OCI-LY1 (cell line): ENCODE results near the gene EPN2.
"Not testable (repeated sequence)": the region's sequence is repeated elsewhere in the genome, so short reads cannot be mapped to it uniquely, and the experiment has no call there.

ENCODE experiments used
- H2AFZ ChIP-seq: fragments of 200-600 bp; sonication (generic), shearing (Covaris generic); 2 replicates; pipeline ENCODE4 v1.6.0; 2014; ENCODE audit warnings: antibody characterized with exemption, mild to moderate bottlenecking, low read length
- H3F3A ChIP-seq: fragments of 200-600 bp; sonication (generic), shearing (Covaris generic); 2 replicates; pipeline ENCODE4 v1.6.0; 2014; ENCODE audit warnings: mild to moderate bottlenecking, antibody characterized with exemption, low read length, moderate library complexity; ENCODE audit not compliant: insufficient read depth
- H3K27ac ChIP-seq: fragments of 200-600 bp; sonication (generic); 2 replicates; pipeline ENCODE4 v1.5.1; 2014; ENCODE audit warnings: low read length, mixed run types, mild to moderate bottlenecking, low read depth; ENCODE audit not compliant: poor library complexity, severe bottlenecking
- H3K27me3 ChIP-seq: fragments of 200-600 bp; sonication (generic); 2 replicates; pipeline ENCODE4 v1.6.0; 2014; ENCODE audit warnings: antibody characterized with exemption, mild to moderate bottlenecking, low read length, moderate library complexity; ENCODE audit not compliant: insufficient read depth
- H3K36me3 ChIP-seq: fragments of 200-600 bp; sonication (generic); 2 replicates; pipeline ENCODE4 v1.6.1; 2014; ENCODE audit warnings: mild to moderate bottlenecking, antibody characterized with exemption, low read length, moderate library complexity, mixed read lengths; ENCODE audit not compliant: insufficient read depth
- H3K4me1 ChIP-seq: fragments of 200-600 bp; sonication (generic); 2 replicates; pipeline ENCODE4 v1.5.1; 2014; ENCODE audit warnings: mild to moderate bottlenecking, low read length, moderate library complexity; ENCODE audit not compliant: insufficient read depth, severe bottlenecking
- H3K4me2 ChIP-seq: fragments of 200-600 bp; sonication (generic), shearing (Covaris generic); 2 replicates; pipeline ENCODE4 v1.6.1; 2014; ENCODE audit warnings: low read length
- H3K4me3 ChIP-seq: fragments of 200-600 bp; sonication (generic); 2 replicates; pipeline ENCODE4 v1.5.1; 2014; ENCODE audit warnings: low read length, low read depth, mild to moderate bottlenecking, mixed read lengths; ENCODE audit not compliant: poor library complexity, severe bottlenecking
- H3K79me2 ChIP-seq: fragments of 200-600 bp; shearing (Covaris generic); 2 replicates; pipeline ENCODE4 v1.6.1; 2016; ENCODE audit warnings: mixed run types, low read length, mixed read lengths; ENCODE audit not compliant: insufficient read depth
- H3K9ac ChIP-seq: fragments of 200-600 bp; sonication (generic), shearing (Covaris generic); 2 replicates; pipeline ENCODE4 v1.6.1; 2014; ENCODE audit warnings: mild to moderate bottlenecking, low read length, mixed read lengths
- H3K9me2 ChIP-seq: fragments of 200-600 bp; sonication (generic), shearing (Covaris generic); 2 replicates; pipeline ENCODE4 v1.6.1; 2014; ENCODE audit warnings: low read depth, mild to moderate bottlenecking, low read length, mixed read lengths
- H3K9me3 ChIP-seq: fragments of 200-600 bp; shearing (Covaris generic); 2 replicates; pipeline ENCODE4 v1.6.1; 2014; ENCODE audit warnings: low read length, mixed read lengths
- H4K20me1 ChIP-seq: fragments of 200-600 bp; sonication (generic), shearing (Covaris generic); 2 replicates; pipeline ENCODE4 v1.6.0; 2016; ENCODE audit warnings: mild to moderate bottlenecking, low read length; ENCODE audit not compliant: insufficient read depth
- CTCF ChIP-seq: fragments of 200-600 bp; sonication (generic), shearing (Covaris generic); IDR thresholded peaks from 2 replicates; pipeline ENCODE4 v1.5.1; 2017; ENCODE audit warnings: mild to moderate bottlenecking, antibody characterized with exemption, low read length, moderate library complexity, mixed read lengths
- EZH2 ChIP-seq: fragments of 200-600 bp; sonication (generic), shearing (Covaris generic); IDR thresholded peaks from 2 replicates; pipeline ENCODE4 v1.8.0; 2017; ENCODE audit warnings: borderline replicate concordance, mixed run types, mild to moderate bottlenecking, antibody characterized with exemption, low read length, moderate library complexity, mixed read lengths

The EPN2 gene

DNA sequence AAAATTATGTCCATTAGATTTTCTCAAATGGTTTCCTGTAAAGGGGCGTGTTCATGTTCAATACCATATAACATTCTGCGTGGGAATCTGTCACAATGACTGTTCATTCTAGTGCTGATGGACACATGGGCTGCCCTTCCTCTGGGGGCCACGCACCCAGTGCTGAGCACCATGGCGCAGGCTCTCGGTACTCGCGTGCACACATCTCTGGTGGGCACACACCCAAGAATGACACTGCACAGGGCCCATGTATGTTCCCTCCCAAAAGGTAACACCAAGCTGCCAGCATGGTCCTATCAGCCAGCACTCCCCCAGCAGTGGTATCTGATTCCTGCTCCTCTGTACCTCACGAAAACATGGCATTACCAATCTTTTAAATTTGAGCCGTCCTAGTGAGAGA lies 111.6 kb downstream of the EPN2 start:
- Histone ChIP-seq H3K4me3 (no peak overlapping the region), H3F3A (no peaks in the 10 kb centered on the region), H2AFZ (no peak overlapping the region), H3K79me2 (no peaks in the 10 kb centered on the region), H3K9ac (no peak overlapping the region), H3K36me3 (no peaks in the 10 kb centered on the region), H3K27me3 (no peaks in the 10 kb centered on the region), H3K27ac (no peak overlapping the region), H3K4me2 (no peak overlapping the region), H3K4me1 (peaks cover 9% of the 10 kb centered on the region), H4K20me1 (no peaks in the 10 kb centered on the region), H3K9me3 (no peaks in the 10 kb centered on the region), H3K9me2 (no peaks in the 10 kb centered on the region)
- TF ChIP-seq CTCF (no peak), EZH2 (no peak)

DNA sequence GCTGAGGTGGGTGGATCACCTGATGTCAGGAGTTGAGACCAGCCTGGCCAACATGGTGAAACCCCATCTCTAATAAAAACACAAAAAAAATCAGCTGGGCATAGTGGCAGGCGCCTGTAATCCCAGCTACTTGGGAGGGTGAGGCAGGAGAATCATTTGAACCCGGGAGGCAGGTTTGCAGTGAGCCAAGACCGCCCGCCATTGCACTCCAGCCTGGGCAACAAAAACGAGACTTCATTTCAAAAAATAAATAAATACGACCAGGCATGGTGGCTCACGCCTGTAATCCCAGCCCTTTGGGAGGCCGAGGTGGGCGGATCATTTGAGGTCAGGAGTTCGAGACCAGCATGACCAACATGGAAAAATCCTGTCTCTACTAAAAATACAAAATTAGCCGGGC lies 116.2 kb downstream of the EPN2 start:
- H3K9ac ChIP-seq, H3K27ac ChIP-seq, H3K4me3 ChIP-seq, H4K20me1 ChIP-seq, H3K79me2 ChIP-seq, H3K27me3 ChIP-seq, H3K9me2 ChIP-seq, H3K9me3 ChIP-seq, H3K4me1 ChIP-seq, H3K36me3 ChIP-seq, H2AFZ ChIP-seq, H3F3A ChIP-seq, H3K4me2 ChIP-seq: not testable (repeated sequence)

DNA sequence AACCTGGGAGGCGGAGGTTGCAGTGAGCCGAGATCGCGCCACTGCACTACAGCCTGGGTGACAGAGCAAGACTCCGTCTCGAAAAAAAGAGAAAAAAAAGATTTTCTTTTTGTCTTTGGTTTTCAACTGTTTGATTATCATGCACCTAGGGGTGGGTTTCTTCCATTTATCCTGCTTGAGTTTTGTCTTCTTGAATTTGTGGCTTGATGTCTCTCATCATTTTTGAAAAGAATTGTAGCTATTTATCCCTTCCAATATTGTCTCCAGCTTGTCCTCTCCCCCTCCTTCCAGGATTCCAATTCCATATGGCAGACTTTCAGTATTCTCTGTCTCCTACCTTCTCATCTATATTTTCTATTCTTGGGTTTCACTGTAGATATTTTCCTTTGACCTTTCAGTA lies 117.6 kb downstream of the EPN2 start:
- no peaks in the 10 kb centered on the region for H4K20me1 ChIP-seq
- no peaks in the 10 kb centered on the region for H3K4me1 ChIP-seq
- H3K79me2 ChIP-seq, result no peaks in the 10 kb centered on the region
- H3K9ac ChIP-seq, result no peak overlapping the region
- H3K27me3 ChIP-seq, result no peaks in the 10 kb centered on the region; the same call in 1 of the 2 replicates
- no peaks in the 10 kb centered on the region; the same call in 1 of the 2 replicates for H3K36me3 ChIP-seq
- no peaks in the 10 kb centered on the region for H3K9me3 ChIP-seq
- no peaks in the 10 kb centered on the region for H3K9me2 ChIP-seq
- H2AFZ ChIP-seq, result no peak overlapping the region
- H3K4me2 ChIP-seq, result no peak overlapping the region
- H3F3A ChIP-seq, result no peaks in the 10 kb centered on the region
- no peak overlapping the region for H3K4me3 ChIP-seq
- no peak for TF ChIP-seq CTCF
- TF ChIP-seq EZH2, result no peak
- no peak overlapping the region for H3K27ac ChIP-seq

GRCh38 chr17:19357351-19357750 lies 120.2 kb downstream of the EPN2 start:
- no peak overlapping the region for H2AFZ ChIP-seq
- no peaks in the 10 kb centered on the region for H3K79me2 ChIP-seq
- no peak overlapping the region for H3K27ac ChIP-seq
- H3F3A ChIP-seq, result no peaks in the 10 kb centered on the region
- TF ChIP-seq EZH2 (no peak), CTCF (no peak)
- no peak overlapping the region for H3K4me2 ChIP-seq
- no peaks in the 10 kb centered on the region for H3K9me3 ChIP-seq
- H3K9ac ChIP-seq, result no peak overlapping the region
- no peaks in the 10 kb centered on the region; the same call in 1 of the 2 replicates for H3K27me3 ChIP-seq
- no peaks in the 10 kb centered on the region for H3K9me2 ChIP-seq
- H4K20me1 ChIP-seq, result no peaks in the 10 kb centered on the region
- no peak overlapping the region for H3K4me3 ChIP-seq
- H3K4me1 ChIP-seq, result peaks cover 9% of the 10 kb centered on the region
- H3K36me3 ChIP-seq, result no peaks in the 10 kb centered on the region; the same call in 1 of the 2 replicates
